ENCODE measurements around the gene GPR132.

DNA sequence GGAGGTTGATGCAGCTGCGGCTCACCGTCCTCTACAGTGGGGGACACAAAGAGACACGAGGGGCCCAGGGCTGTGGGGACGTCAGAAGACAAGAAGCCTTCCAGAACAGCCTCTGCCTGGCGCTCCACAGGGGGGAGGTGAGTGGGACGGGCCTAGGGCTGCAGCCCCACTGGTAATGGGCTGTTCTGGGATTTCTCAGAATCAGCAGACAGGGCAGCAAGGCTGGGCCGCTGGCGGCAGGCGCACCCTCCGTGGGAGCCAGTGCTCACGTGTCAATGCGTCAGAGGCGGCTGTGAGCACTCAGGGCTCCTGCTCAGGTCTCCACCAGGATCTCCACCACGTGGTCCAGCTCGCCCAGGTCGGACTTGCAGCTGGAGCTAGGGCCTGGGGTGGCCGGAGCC, 54.3 kb downstream of the GPR132 start:
- TF ChIP-seq, protein P1, sequence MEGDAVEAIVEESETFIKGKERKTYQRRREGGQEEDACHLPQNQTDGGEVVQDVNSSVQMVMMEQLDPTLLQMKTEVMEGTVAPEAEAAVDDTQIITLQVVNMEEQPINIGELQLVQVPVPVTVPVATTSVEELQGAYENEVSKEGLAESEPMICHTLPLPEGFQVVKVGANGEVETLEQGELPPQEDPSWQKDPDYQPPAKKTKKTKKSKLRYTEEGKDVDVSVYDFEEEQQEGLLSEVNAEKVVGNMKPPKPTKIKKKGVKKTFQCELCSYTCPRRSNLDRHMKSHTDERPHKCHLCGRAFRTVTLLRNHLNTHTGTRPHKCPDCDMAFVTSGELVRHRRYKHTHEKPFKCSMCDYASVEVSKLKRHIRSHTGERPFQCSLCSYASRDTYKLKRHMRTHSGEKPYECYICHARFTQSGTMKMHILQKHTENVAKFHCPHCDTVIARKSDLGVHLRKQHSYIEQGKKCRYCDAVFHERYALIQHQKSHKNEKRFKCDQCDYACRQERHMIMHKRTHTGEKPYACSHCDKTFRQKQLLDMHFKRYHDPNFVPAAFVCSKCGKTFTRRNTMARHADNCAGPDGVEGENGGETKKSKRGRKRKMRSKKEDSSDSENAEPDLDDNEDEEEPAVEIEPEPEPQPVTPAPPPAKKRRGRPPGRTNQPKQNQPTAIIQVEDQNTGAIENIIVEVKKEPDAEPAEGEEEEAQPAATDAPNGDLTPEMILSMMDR (conservative IDR thresholded peaks at IDR 0.05): no peak
- no peak for TF ChIP-seq EZH2 (IDR thresholded peaks at IDR 0.05; ENCODE audit: low read depth)

Data from PC-9 (cell line).